HCT116 (cell line): ENCODE measurements around the gene CELA2A.

Experiments used
- CEBPB ChIP-seq: IDR thresholded peaks from 2 replicates; pipeline ENCODE4 v1.6.1; 2012; ENCODE audit warnings: low read depth
- CTCF ChIP-seq, 3 experiments: fragments of 200-600 bp in 1 of 3; sonication (generic) in 1 of 3; IDR thresholded peaks in 2 of 3; conservative IDR thresholded peaks in 1 of 3; 2 replicates each; pipeline ENCODE4 v1.5.1; 2012 to 2017; ENCODE audit warnings: low read depth in 2 of 3, low read length in 2 of 3, antibody characterized with exemption in 1 of 3, borderline replicate concordance in 1 of 3, control low read depth in 1 of 3, mild to moderate bottlenecking in 1 of 3, mixed read lengths in 1 of 3, mixed run types in 1 of 3, moderate library complexity in 1 of 3; ENCODE audit not compliant: insufficient read depth in 1 of 3
- EGR1 ChIP-seq: IDR thresholded peaks from 2 replicates; pipeline ENCODE4 v1.6.1; 2012; ENCODE audit warnings: low read depth
- EZH2phosphoT487 ChIP-seq: fragments of 200-600 bp; IDR thresholded peaks from 2 replicates; pipeline ENCODE4 v1.6.1; 2018; ENCODE audit warnings: antibody characterized with exemption, borderline replicate concordance
- JUND ChIP-seq: IDR thresholded peaks from 2 replicates; pipeline ENCODE4 v1.6.1; 2012
- POLR2A ChIP-seq: IDR thresholded peaks from 2 replicates; pipeline ENCODE4 v1.7.0; 2011; ENCODE audit warnings: borderline replicate concordance; ENCODE audit not compliant: insufficient read depth, insufficient read length; ENCODE audit errors: extremely low read depth
- POLR2AphosphoS5 ChIP-seq: IDR thresholded peaks from 2 replicates; pipeline ENCODE4 v1.6.1; 2011; ENCODE audit warnings: mild to moderate bottlenecking, low read depth, low read length, moderate library complexity
- RAD21 ChIP-seq: IDR thresholded peaks from 2 replicates; pipeline ENCODE4 v1.6.1; 2012; ENCODE audit warnings: low read depth, mild to moderate bottlenecking
- SP1 ChIP-seq: IDR thresholded peaks from 2 replicates; pipeline ENCODE4 v1.6.1; 2012; ENCODE audit warnings: low read depth
- SRF ChIP-seq: IDR thresholded peaks from 2 replicates; pipeline ENCODE4 v1.6.1; 2012; ENCODE audit warnings: low read depth
- ZFX ChIP-seq: fragments of 450-650 bp; IDR thresholded peaks from 2 replicates; pipeline ENCODE4 v1.6.1; 2017

DNA sequence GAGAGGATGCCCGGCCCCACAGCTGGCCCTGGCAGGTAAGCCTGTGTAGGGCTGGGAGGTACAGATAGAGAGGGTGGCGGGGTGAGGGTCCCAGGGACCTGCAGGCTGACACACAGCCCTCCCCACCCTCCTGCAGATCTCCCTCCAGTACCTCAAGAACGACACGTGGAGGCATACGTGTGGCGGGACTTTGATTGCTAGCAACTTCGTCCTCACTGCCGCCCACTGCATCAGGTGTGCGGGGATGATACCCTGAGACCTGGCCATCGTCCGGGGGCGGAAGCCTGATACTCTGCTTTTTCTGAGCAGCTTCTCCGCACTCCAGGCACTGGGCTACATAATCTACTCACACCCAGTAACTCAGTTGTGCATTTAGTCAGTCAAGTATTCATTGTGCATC lies 16.2 kb upstream of the CELA2A start:
- TF ChIP-seq EGR1 (no peak), CTCF (IDR thresholded peaks at IDR 0.05 in 2 of 3, conservative IDR thresholded peaks at IDR 0.05 in 1 of 3; ENCODE audit: borderline replicate concordance in 1 of 3, insufficient read depth in 1 of 3, low read depth in 2 of 3, low read length in 2 of 3) (no peak), EZH2phosphoT487 (no peak), RAD21 (no peak), POLR2AphosphoS5 (no peak), SP1 (no peak), POLR2A (no peak), CEBPB (no peak), JUND (no peak), SRF (no peak), ZFX (no peak)
